OCI-LY7 (cell line): ENCODE data around the gene EYS. TPM values are rescaled to one million over a fixed set of nuclear protein-coding genes. Genes with fewer than 3 reads are reported as not detected.

Experiments
- BruUV-seq: library from RNA; stranded (reverse); fragments of 400-500 nt; replicated peaks from 2 replicates; lab custom pipeline; 2021; lab: Mats Ljungman, UMichigan
- CTCF ChIA-PET: fragments of 300-600 bp; sonication (Branson Sonifier 250); formaldehyde crosslinking; loops from one replicate; lab custom pipeline; 2022; ENCODE audit warnings: antibody characterized with exemption; ENCODE audit not compliant: unreplicated experiment; lab: Charles Lee
- POLR2A ChIA-PET: fragments of 300-600 bp; sonication (Branson Sonifier 250); formaldehyde crosslinking; loops from one replicate; lab custom pipeline; 2022; ENCODE audit warnings: antibody characterized with exemption; lab: Charles Lee
- DNase-seq: peaks from one replicate; pipeline ENCODE4 v3.0.0-alpha.2; 2015; ENCODE audit warnings: low spot score
- H2AFZ ChIP-seq: fragments of 200-600 bp; sonication (generic), shearing (Covaris generic); 2 replicates; pipeline ENCODE4 v1.6.1; 2014; ENCODE audit warnings: mild to moderate bottlenecking, antibody characterized with exemption, low read length, moderate library complexity
- H3K27ac ChIP-seq: fragments of 200-600 bp; sonication (generic); 2 replicates; pipeline ENCODE4 v1.5.1; 2014; ENCODE audit warnings: mixed run types, low read depth, mild to moderate bottlenecking, moderate library complexity, low read length, inconsistent platforms; ENCODE audit not compliant: poor library complexity, severe bottlenecking
- H3K36me3 ChIP-seq: fragments of 200-600 bp; sonication (generic); 2 replicates; pipeline ENCODE4 v1.6.1; 2014; ENCODE audit warnings: mild to moderate bottlenecking, antibody characterized with exemption, low read length, moderate library complexity, mixed read lengths; ENCODE audit not compliant: insufficient read depth
- H3K4me1 ChIP-seq: fragments of 200-600 bp; sonication (generic); 2 replicates; pipeline ENCODE4 v1.5.1; 2014; ENCODE audit warnings: mild to moderate bottlenecking, low read length; ENCODE audit not compliant: insufficient read depth, poor library complexity, severe bottlenecking
- H3K4me2 ChIP-seq: fragments of 200-600 bp; sonication (generic); 2 replicates; pipeline ENCODE4 v1.6.1; 2014; ENCODE audit warnings: mild to moderate bottlenecking, low read length
- H3K4me3 ChIP-seq: fragments of 200-600 bp; sonication (generic); 2 replicates; pipeline ENCODE4 v1.5.1; 2014; ENCODE audit warnings: mild to moderate bottlenecking, low read depth, low read length; ENCODE audit not compliant: poor library complexity, severe bottlenecking
- H3K79me2 ChIP-seq: fragments of 200-600 bp; sonication (generic); 2 replicates; pipeline ENCODE4 v1.6.1; 2016; ENCODE audit warnings: low read depth, mild to moderate bottlenecking, low read length, moderate library complexity, mixed read lengths; ENCODE audit not compliant: insufficient read depth
- H3K9me2 ChIP-seq: fragments of 200-600 bp; sonication (generic); 2 replicates; pipeline ENCODE4 v1.6.1; 2016; ENCODE audit warnings: mild to moderate bottlenecking, low read length, mixed read lengths; ENCODE audit not compliant: insufficient read depth
- H3K9me3 ChIP-seq: fragments of 200-600 bp; sonication (generic); 2 replicates; pipeline ENCODE4 v1.6.1; 2014; ENCODE audit warnings: mild to moderate bottlenecking, mixed run types, low read length, mixed read lengths
- H4K20me1 ChIP-seq: fragments of 200-600 bp; sonication (generic); 2 replicates; pipeline ENCODE4 v1.6.1; 2014; ENCODE audit warnings: mild to moderate bottlenecking, antibody characterized with exemption, low read length, moderate library complexity, mixed read lengths; ENCODE audit not compliant: insufficient read depth
- EZH2phosphoT487 ChIP-seq: fragments of 200-600 bp; sonication (generic); IDR thresholded peaks from 2 replicates; pipeline ENCODE4 v1.6.1; 2018; ENCODE audit warnings: low read depth, borderline replicate concordance, mild to moderate bottlenecking, mixed run types, antibody characterized with exemption, low read length, moderate library complexity, mixed read lengths
- intact Hi-C: fragments of 100-400 bp; cut with micrococcal nuclease; formaldehyde crosslinking; loops from one replicate; pipeline ENCODE4 v1.10.0; 2022; ENCODE audit not compliant: unreplicated experiment
- total RNA-seq, 2 experiments: library from RNA; depleted of rRNA in 1 of 2; stranded (reverse); fragments of >200 nt in 1 of 2; shearing (Covaris generic) in 1 of 2; gene quantifications; 2 replicates each; pipeline ENCODE4 v1.2.3, GENCODE V29; 2014 to 2022
- TF ChIP-seq, protein P1 (sequence below): fragments of 200-600 bp; sonication (generic); conservative IDR thresholded peaks from 2 replicates; pipeline ENCODE4 v1.5.1; 2014; ENCODE audit warnings: mild to moderate bottlenecking, antibody characterized with exemption, low read length, moderate library complexity, mixed read lengths

Gene EYS
- total RNA-seq, 2 experiments from 2014 or later = not detected

DNA sequence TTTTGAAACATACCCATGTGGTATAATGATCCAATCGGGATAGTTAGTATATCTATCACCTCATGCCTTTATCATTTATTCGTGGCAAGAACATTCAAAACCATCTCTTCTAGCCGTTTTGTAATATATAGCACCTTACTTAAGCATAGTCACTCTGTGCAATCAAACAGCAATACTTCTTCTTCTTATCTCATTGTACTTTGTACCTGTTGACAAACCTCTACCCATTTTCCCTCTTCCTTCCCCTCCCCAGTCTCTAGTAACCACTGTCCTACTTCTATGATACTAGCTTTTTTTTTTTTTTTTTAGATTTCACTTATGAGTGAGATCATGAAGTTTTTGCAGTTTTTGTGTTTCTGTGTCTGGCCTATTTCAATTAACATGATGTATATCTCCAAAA lies 296.7 kb downstream of the EYS start:
- intact Hi-C loops = no loop called here
- POLR2A ChIA-PET = interaction anchor here (1.0 kb wide), 1 partner anchor 10 kb away, joined by 3 read pairs; no protein-coding TSS in a partner anchor
- no peaks in the 10 kb centered on the region for H3K9me2 ChIP-seq
- H3K27ac ChIP-seq = no peak overlapping the region
- no TSS peak for BruUV-seq
- no peaks in the 10 kb centered on the region for H3K36me3 ChIP-seq
- CTCF ChIA-PET = no interaction called here
- no peaks in the 10 kb centered on the region for H3K4me1 ChIP-seq
- no peak overlapping the region for H3K4me2 ChIP-seq
- H2AFZ ChIP-seq = no peak overlapping the region
- no peak for TF ChIP-seq EZH2phosphoT487
- TF ChIP-seq, protein P1, sequence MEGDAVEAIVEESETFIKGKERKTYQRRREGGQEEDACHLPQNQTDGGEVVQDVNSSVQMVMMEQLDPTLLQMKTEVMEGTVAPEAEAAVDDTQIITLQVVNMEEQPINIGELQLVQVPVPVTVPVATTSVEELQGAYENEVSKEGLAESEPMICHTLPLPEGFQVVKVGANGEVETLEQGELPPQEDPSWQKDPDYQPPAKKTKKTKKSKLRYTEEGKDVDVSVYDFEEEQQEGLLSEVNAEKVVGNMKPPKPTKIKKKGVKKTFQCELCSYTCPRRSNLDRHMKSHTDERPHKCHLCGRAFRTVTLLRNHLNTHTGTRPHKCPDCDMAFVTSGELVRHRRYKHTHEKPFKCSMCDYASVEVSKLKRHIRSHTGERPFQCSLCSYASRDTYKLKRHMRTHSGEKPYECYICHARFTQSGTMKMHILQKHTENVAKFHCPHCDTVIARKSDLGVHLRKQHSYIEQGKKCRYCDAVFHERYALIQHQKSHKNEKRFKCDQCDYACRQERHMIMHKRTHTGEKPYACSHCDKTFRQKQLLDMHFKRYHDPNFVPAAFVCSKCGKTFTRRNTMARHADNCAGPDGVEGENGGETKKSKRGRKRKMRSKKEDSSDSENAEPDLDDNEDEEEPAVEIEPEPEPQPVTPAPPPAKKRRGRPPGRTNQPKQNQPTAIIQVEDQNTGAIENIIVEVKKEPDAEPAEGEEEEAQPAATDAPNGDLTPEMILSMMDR = no peak
- no peaks in the 10 kb centered on the region for H4K20me1 ChIP-seq
- H3K4me3 ChIP-seq = no peak overlapping the region
- DNase-seq = no peak
- no peaks in the 10 kb centered on the region for H3K79me2 ChIP-seq
- H3K9me3 ChIP-seq = 0 out of 2 replicates have a peak, but pooled peaks cover 5% of the 10 kb centered on the region

DNA sequence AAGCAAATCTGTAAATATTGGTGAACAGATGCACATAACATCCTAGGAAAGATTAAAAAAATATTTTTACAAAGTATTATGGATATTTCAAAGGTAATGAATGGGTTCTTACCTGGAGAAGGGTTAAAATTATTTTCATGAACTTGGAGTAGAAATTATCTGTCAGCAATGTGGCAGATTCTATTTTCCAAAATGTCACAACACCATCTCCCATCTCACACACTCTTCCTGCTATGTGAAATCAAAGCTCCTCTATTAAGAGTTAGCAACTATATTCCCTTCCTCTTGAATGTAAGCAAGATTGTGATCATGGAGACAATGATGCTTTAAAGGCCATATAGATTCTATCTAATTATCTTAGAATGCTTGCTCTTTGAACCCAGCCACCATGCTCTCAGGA lies 304.5 kb downstream of the EYS start:
- H4K20me1 ChIP-seq = no peaks in the 10 kb centered on the region
- H3K4me2 ChIP-seq = no peak overlapping the region
- intact Hi-C loops = no loop called here
- H3K4me3 ChIP-seq = no peak overlapping the region
- H3K9me3 ChIP-seq = no peaks in the 10 kb centered on the region
- BruUV-seq = no TSS peak
- H3K4me1 ChIP-seq = no peaks in the 10 kb centered on the region
- TF ChIP-seq EZH2phosphoT487 = no peak
- TF ChIP-seq, protein P1 = no peak
- H3K27ac ChIP-seq = no peak overlapping the region
- no peak overlapping the region for H2AFZ ChIP-seq
- no peaks in the 10 kb centered on the region for H3K79me2 ChIP-seq
- no peak for DNase-seq
- POLR2A ChIA-PET = no interaction called here
- H3K9me2 ChIP-seq = no peaks in the 10 kb centered on the region
- CTCF ChIA-PET = no interaction called here
- no peaks in the 10 kb centered on the region for H3K36me3 ChIP-seq

DNA sequence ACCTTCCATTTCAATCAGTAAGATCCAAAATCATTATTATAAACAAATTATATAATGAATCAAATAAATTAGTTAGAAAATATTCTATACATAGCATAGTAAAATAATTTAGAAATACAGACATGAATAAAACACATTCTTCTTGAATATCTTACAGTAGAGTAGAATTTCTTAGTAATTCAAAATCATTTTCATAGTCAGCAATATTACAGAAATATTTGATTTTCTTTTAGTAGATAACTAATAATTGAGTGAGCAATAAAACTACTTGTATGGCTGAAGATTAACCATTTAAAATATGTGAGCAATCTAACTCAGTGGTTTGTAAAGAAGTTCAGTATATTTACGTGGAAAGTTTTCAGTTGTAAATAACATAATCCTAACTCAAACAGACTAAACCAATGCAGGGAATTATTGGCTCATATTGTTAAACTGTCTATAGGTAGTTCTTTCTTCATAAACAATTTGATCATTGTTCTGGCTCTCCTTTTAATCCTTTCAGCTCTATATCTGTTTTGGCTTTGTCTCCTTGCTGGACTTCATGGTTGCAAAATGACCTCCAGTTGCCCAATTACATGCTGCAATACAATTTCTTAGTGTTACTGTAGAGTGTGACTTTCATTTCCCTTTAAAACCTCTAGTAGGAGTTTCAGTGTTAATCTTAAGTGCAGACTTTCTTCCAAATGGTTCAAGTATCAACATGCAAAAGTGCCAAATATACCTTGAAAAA lies 307.5 kb downstream of the EYS start:
- Histone ChIP-seq H3K4me2 (no peak overlapping the region), H4K20me1 (no peaks in the 10 kb centered on the region), H3K27ac (no peak overlapping the region), H3K79me2 (no peaks in the 10 kb centered on the region), H3K36me3 (no peaks in the 10 kb centered on the region), H3K9me3 (no peaks in the 10 kb centered on the region), H2AFZ (no peak overlapping the region), H3K9me2 (no peaks in the 10 kb centered on the region), H3K4me1 (no peaks in the 10 kb centered on the region), H3K4me3 (no peak overlapping the region)
- TF ChIP-seq, protein P1 = no peak
- TF ChIP-seq EZH2phosphoT487 = no peak
- intact Hi-C loops = no loop called here
- no peak for DNase-seq
- BruUV-seq = no TSS peak
- ChIA-PET POLR2A (no interaction called here), CTCF (no interaction called here)
